Daoy (cell line): Measurements from ENCODE around the gene MRPL27. TPM values are rescaled to one million over a fixed set of nuclear protein-coding genes. Genes with fewer than 3 reads are reported as not detected.

Source experiments
- DNase-seq: peaks from one replicate; pipeline ENCODE4 v3.0.0-alpha.2; 2015; ENCODE audit warnings: low read depth
- total RNA-seq: library from RNA; depleted of rRNA; stranded (reverse); fragments of >200 nt; shearing (Covaris generic); gene quantifications from 2 replicates; pipeline ENCODE4 v1.2.3, GENCODE V29; 2014; rRNA removed

Gene MRPL27
- total RNA-seq, 1 experiment from 2014 or later: 81.0 TPM

DNA sequence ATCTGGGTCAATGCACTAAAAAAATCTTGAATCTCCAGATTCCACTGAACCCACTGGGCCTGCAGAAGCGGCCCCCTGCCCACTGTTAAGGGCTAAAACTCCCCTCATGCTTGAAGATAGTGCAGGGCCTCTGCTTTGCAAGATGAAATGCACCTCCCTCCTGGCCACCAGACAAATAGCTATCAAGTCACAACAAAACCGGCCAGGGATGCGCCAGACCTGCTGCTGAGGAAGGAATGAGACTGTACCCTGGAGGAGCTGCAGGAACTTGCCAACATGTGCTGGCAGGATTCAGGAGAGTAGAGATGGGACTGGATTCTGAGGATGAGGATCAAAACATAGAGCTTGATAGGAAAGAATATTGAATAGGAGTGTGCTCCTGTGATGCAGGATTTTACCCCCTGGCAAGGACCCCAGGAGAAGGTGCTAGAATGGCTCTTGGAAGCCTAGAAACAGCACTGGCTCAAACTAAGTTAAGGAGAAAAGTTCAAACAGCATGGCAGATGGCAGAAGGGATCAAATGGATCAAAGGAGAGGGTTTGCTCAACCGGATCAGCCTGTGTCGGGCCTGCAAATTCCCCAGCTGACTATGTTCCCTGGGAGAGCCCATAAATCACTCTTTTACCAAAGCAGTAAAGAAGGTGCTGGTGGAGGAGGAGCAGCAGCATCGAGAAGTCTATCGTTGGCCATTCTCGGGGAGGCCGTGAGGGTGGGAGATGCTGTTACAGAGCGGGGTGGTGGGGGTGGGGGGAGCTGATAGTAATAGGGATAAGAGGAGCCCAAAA is 54.3 kb downstream of the MRPL27 start:
- no peak for DNase-seq

Other genes starting within 250 kb of the MRPL27 start
- 1.7 and 2.6 TPM in 2 replicates for gene SAMD14, start 243.0 kb downstream of the MRPL27 start, total RNA-seq
- gene PPP1R9B, start 222.5 kb downstream of the MRPL27 start, total RNA-seq: 28.8 and 36.3 TPM in 2 replicates
- 0.51 and 1.3 TPM in 2 replicates for gene SGCA, start 207.2 kb downstream of the MRPL27 start, total RNA-seq
- 288 and 336 TPM in 2 replicates for gene COL1A1, start 171.6 kb downstream of the MRPL27 start, total RNA-seq
- 1.7 and 6.7 TPM in 2 replicates for gene TMEM92, start 98.7 kb downstream of the MRPL27 start, total RNA-seq
- gene XYLT2, start 27.1 kb downstream of the MRPL27 start, total RNA-seq: 12.5 and 15.6 TPM in 2 replicates
- gene EME1, start within 50 bp of the MRPL27 start, total RNA-seq: 9.2 and 15.4 TPM in 2 replicates
- gene LRRC59, start 24.3 kb upstream of the MRPL27 start, total RNA-seq: 151 and 155 TPM in 2 replicates
- gene ACSF2, start 53.0 kb upstream of the MRPL27 start, total RNA-seq: 8.2 and 19.3 TPM in 2 replicates
- gene CHAD, start 95.7 kb upstream of the MRPL27 start, total RNA-seq: not detected in 2 replicates
- gene RSAD1, start 105.7 kb upstream of the MRPL27 start, total RNA-seq: 18.7 and 33.5 TPM in 2 replicates
- gene MYCBPAP, start 135.3 kb upstream of the MRPL27 start, total RNA-seq: 1.5 TPM in 1 of 2 replicates, not detected in the other
- not detected in 2 replicates for gene EPN3, start 159.6 kb upstream of the MRPL27 start, total RNA-seq
- gene SPATA20, start 174.0 kb upstream of the MRPL27 start, total RNA-seq: 16.4 and 40.1 TPM in 2 replicates
- gene CACNA1G, start 187.5 kb upstream of the MRPL27 start, total RNA-seq: 0.15 and 0.23 TPM in 2 replicates